Neuronal stem cell (in vitro differentiated cells): ENCODE data around the gene UBE4B.
A peak's percentile ranks its signal among the peaks of the same experiment; 100 is the strongest.

Source experiments
- DNase-seq: peaks from one replicate; pipeline ENCODE4 v3.0.0-alpha.2; 2013; ENCODE audit warnings: low spot score
- H2AFZ ChIP-seq: one replicate; pipeline ENCODE4 v1.6.1; 2013; ENCODE audit warnings: mild to moderate bottlenecking, low read length, inconsistent platforms
- H2AK5ac ChIP-seq: 2 replicates; pipeline ENCODE4 v1.6.1; 2013; ENCODE audit warnings: low read depth, mild to moderate bottlenecking, inconsistent platforms, low read length, moderate library complexity, mixed read lengths
- H2BK120ac ChIP-seq: 2 replicates; pipeline ENCODE4 v1.6.1; 2013; ENCODE audit warnings: low read depth, mild to moderate bottlenecking, inconsistent platforms, low read length, moderate library complexity, mixed read lengths
- H2BK12ac ChIP-seq: one replicate; pipeline ENCODE4 v1.6.1; 2013; ENCODE audit warnings: low read length, inconsistent platforms
- H2BK15ac ChIP-seq: 2 replicates; pipeline ENCODE4 v1.6.1; 2013; ENCODE audit warnings: mild to moderate bottlenecking, low read length, inconsistent platforms, mixed read lengths
- H2BK5ac ChIP-seq: one replicate; pipeline ENCODE4 v1.6.1; 2013; ENCODE audit warnings: inconsistent platforms, mild to moderate bottlenecking, low read length, moderate library complexity
- H3K14ac ChIP-seq: one replicate; pipeline ENCODE4 v1.6.1; 2013; ENCODE audit warnings: low read length, inconsistent platforms
- H3K18ac ChIP-seq: 2 replicates; pipeline ENCODE4 v1.6.1; 2013; ENCODE audit warnings: low read length, inconsistent platforms
- H3K23ac ChIP-seq: 2 replicates; pipeline ENCODE4 v1.6.1; 2013; ENCODE audit warnings: low read depth, mild to moderate bottlenecking, mixed read lengths, low read length, inconsistent platforms; ENCODE audit not compliant: poor library complexity
- H3K27ac ChIP-seq: replicated peaks from 3 replicates; pipeline ENCODE4 v1.5.1; 2013; ENCODE audit warnings: low read length, inconsistent platforms
- H3K27me3 ChIP-seq, 3 experiments: 2 replicates each; pipeline ENCODE4 v1.6.1; 2013; ENCODE audit warnings: low read length in 3 of 3, mild to moderate bottlenecking in 2 of 3, inconsistent platforms in 1 of 3, low read depth in 1 of 3, mixed read lengths in 1 of 3, moderate library complexity in 1 of 3; ENCODE audit not compliant: control insufficient read depth in 3 of 3, insufficient read depth in 3 of 3
- H3K36me3 ChIP-seq, 2 donors: replicated peaks in 1 of 2; 2 replicates each; pipeline ENCODE4 v1.6.1; 2013; ENCODE audit warnings: low read length in 2 of 2; ENCODE audit not compliant: control insufficient read depth in 2 of 2, insufficient read depth in 2 of 2
- H3K4ac ChIP-seq: 2 replicates; pipeline ENCODE4 v1.6.1; 2013; ENCODE audit warnings: inconsistent platforms, mild to moderate bottlenecking, low read length, moderate library complexity
- H3K4me1 ChIP-seq, 2 donors: 1 replicate in 1 of 2; 2 replicates in 1 of 2; pipeline ENCODE4 v1.6.1; 2013; ENCODE audit warnings: low read length in 2 of 2, low read depth in 1 of 2; ENCODE audit not compliant: control insufficient read depth in 2 of 2, insufficient read depth in 1 of 2
- H3K4me2 ChIP-seq: one replicate; pipeline ENCODE4 v1.6.1; 2013; ENCODE audit warnings: mild to moderate bottlenecking, low read length, inconsistent platforms; ENCODE audit not compliant: insufficient read depth, poor library complexity, severe bottlenecking
- H3K4me3 ChIP-seq, 2 donors: 2 replicates each; pipeline ENCODE4 v1.5.1; 2013; ENCODE audit warnings: low read length in 2 of 2, mild to moderate bottlenecking in 2 of 2, inconsistent platforms in 1 of 2, moderate library complexity in 1 of 2
- H3K79me1 ChIP-seq: one replicate; pipeline ENCODE4 v1.6.1; 2013; ENCODE audit warnings: low read depth, mild to moderate bottlenecking, inconsistent platforms, low read length, moderate library complexity
- H3K9ac ChIP-seq: one replicate; pipeline ENCODE4 v1.6.1; 2013; ENCODE audit warnings: mild to moderate bottlenecking, low read depth, low read length, inconsistent platforms; ENCODE audit not compliant: poor library complexity
- H3K9me3 ChIP-seq, 2 donors: replicated peaks in 1 of 2; 2 replicates each; pipeline versions ENCODE3 to v1.6.1; 2013; ENCODE audit warnings: low read length in 2 of 2, mild to moderate bottlenecking in 2 of 2, inconsistent platforms in 1 of 2, low read depth in 1 of 2, mixed read lengths in 1 of 2, moderate library complexity in 1 of 2; ENCODE audit not compliant: control insufficient read depth in 2 of 2, insufficient read depth in 1 of 2
- H4K8ac ChIP-seq: one replicate; pipeline ENCODE4 v1.6.1; 2013; ENCODE audit warnings: low read depth, mild to moderate bottlenecking, inconsistent platforms, low read length, moderate library complexity
- H4K91ac ChIP-seq: one replicate; pipeline ENCODE4 v1.6.1; 2013; ENCODE audit warnings: low read length, low read depth, mild to moderate bottlenecking, inconsistent platforms; ENCODE audit not compliant: poor library complexity
- WGBS, 2 donors: extraction: QIAGEN DNeasy Blood & Tissue Kit; methylation state at CpG; one replicate each; pipeline ENCODE4 v1.1.7; 2013; ENCODE audit warnings: missing lambda C conversion rate in 2 of 2, mixed read lengths in 1 of 2; ENCODE audit not compliant: insufficient read length in 2 of 2, insufficient replicate concordance in 1 of 2; ENCODE audit errors: extremely low coverage in 2 of 2; 5-methylcytosine and 5-hydroxymethylcytosine counted together

UBE4B gene

DNA sequence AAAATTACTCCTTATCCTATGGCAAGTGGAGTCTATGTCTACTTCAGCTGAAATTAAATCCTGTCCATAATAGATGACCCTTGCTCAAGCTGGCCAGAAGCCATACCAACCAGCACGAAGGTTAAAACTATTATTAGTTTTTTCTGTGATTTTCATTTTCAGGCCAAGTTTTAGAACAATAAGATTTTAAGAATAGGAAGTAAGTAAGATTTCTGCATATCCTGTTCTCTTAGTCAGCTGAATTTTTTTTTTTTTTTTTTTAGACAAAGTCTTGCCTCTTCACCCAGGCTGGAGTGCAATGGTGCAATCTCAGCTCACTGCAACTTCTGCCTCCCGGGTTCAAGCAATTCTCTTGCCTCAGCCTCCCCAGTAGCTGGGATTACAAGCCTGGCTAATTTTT is 41.8 kb upstream of the UBE4B start:
- Histone ChIP-seq H2BK15ac (no peak overlapping the region), H3K36me3 (no peaks in the 10 kb centered on the region), H3K27ac (no peak overlapping the region), H3K9ac (no peak overlapping the region), H3K4ac (no peak overlapping the region), H3K4me3 (no peak overlapping the region), H2AK5ac (no peak overlapping the region), H2BK12ac (no peak overlapping the region), H3K14ac (no peak overlapping the region), H3K4me2 (no peak overlapping the region), H2BK120ac (no peak overlapping the region), H3K18ac (no peak overlapping the region), H3K23ac (no peak overlapping the region), H3K27me3 (peaks cover 0 to 3% (median 0%) of the 10 kb centered on the region in 3 experiments), H3K4me1 (no peaks in the 10 kb centered on the region), H2AFZ (no peak overlapping the region), H4K91ac (no peak overlapping the region), H2BK5ac (no peak overlapping the region), H3K79me1 (no peaks in the 10 kb centered on the region), H3K9me3 (no peaks in the 10 kb centered on the region), H4K8ac (no peak overlapping the region)
- DNase-seq: no peak
- no CpG with 5 or more reads among the region's 2 CpGs for WGBS, 2 donors

DNA sequence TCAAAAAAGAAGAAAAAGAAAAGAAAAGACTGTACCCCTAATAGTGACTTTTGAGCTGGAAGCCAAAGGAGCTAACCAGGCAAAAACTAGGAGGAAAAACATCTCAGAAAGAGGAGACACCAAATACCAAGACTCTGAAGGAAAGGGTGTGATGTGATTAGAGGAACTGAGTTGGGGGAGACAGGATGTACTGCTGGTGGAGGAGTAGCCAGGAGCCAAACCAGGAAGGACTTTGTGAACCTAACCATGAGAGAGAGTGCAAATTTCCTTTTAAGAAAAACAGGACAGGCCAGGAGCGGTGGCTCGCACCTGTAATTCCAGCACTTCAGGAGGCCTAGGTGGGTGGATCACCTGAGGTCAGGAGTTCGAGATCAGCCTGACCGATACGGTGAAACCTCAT is 39.8 kb upstream of the UBE4B start:
- no peaks in the 10 kb centered on the region for H3K4me1 ChIP-seq
- no peak overlapping the region for H3K18ac ChIP-seq
- no peak overlapping the region for H3K4me2 ChIP-seq
- no peak overlapping the region for H3K4me3 ChIP-seq
- no peak overlapping the region for H2BK120ac ChIP-seq
- H3K27ac ChIP-seq: no peak overlapping the region
- H4K91ac ChIP-seq: no peak overlapping the region
- WGBS, 2 donors: no CpG with 5 or more reads among the region's 5 CpGs
- no peak overlapping the region for H2AK5ac ChIP-seq
- H3K23ac ChIP-seq: no peak overlapping the region
- no peaks in the 10 kb centered on the region for H3K9me3 ChIP-seq
- peaks cover 9 to 19% (median 17%) of the 10 kb centered on the region in 3 experiments for H3K27me3 ChIP-seq
- H3K79me1 ChIP-seq: no peaks in the 10 kb centered on the region
- H2AFZ ChIP-seq: no peak overlapping the region
- H3K9ac ChIP-seq: no peak overlapping the region
- no peak overlapping the region for H2BK5ac ChIP-seq
- H3K36me3 ChIP-seq: no peaks in the 10 kb centered on the region
- no peak overlapping the region for H2BK12ac ChIP-seq
- no peak overlapping the region for H2BK15ac ChIP-seq
- no peak overlapping the region for H3K14ac ChIP-seq
- no peak overlapping the region for H3K4ac ChIP-seq
- DNase-seq: no peak
- H4K8ac ChIP-seq: no peak overlapping the region

- Histone ChIP-seq H3K4me2 (no peak overlapping the region), H2AFZ (no peak overlapping the region), H3K79me1 (no peaks in the 10 kb centered on the region), H3K4ac (no peak overlapping the region), H3K4me3 (no peak overlapping the region), H2BK15ac (no peak overlapping the region), H2BK12ac (no peak overlapping the region), H4K91ac (no peak overlapping the region), H2BK5ac (no peak overlapping the region), H3K27me3 (peaks cover 9 to 25% (median 23%) of the 10 kb centered on the region in 3 experiments), H3K4me1 (no peaks in the 10 kb centered on the region), H2AK5ac (no peak overlapping the region), H3K9me3 (peaks cover 0 to 1% of the 10 kb centered on the region in 2 donors), H3K18ac (no peak overlapping the region), H3K14ac (no peak overlapping the region), H3K9ac (no peak overlapping the region), H2BK120ac (no peak overlapping the region), H3K27ac (no peak overlapping the region), H4K8ac (no peak overlapping the region), H3K36me3 (no peaks in the 10 kb centered on the region), H3K23ac (no peak overlapping the region)
- DNase-seq: no peak
- WGBS, 2 donors: no CpG with 5 or more reads among the region's 7 CpGs
Observed at GRCh38 chr1:9993561-9994075, 39.1 kb upstream of the UBE4B start.

GRCh38 chr1:9996624-9997582 is 35.9 kb upstream of the UBE4B start, which contains the start of gene RBP7:
Gene RBP7, plus strand, starts transcription at chr1:9997228. Its CDS starts 31 bp downstream, at chr1:9997259.
- Histone ChIP-seq H3K27me3 (peaks cover 9 to 33% (median 27%) of the 10 kb centered on the region in 3 experiments), H3K18ac (peak within 1 kb of the TSS; percentile 76), H3K36me3 (no peaks in the 10 kb centered on the region), H2AFZ (peak within 1 kb of the TSS; percentile 88), H3K23ac (peak within 1 kb of the TSS; percentile 95), H3K9me3 (peaks cover 0 to 5% of the 10 kb centered on the region in 2 donors), H2BK15ac (no peak within 1 kb of the TSS), H3K4ac (no peak within 1 kb of the TSS), H3K27ac (no peak within 1 kb of the TSS), H2BK120ac (no peak within 1 kb of the TSS), H3K4me3 (peak within 1 kb of the TSS; percentile 23 to 77), H2BK5ac (no peak within 1 kb of the TSS), H2AK5ac (peak within 1 kb of the TSS; percentile 70), H3K4me2 (peak within 1 kb of the TSS; percentile 66), H4K91ac (no peak within 1 kb of the TSS), H3K9ac (peak within 1 kb of the TSS; percentile 63), H3K14ac (no peak within 1 kb of the TSS), H3K79me1 (no peaks in the 10 kb centered on the region), H3K4me1 (no peaks in the 10 kb centered on the region), H2BK12ac (no peak within 1 kb of the TSS), H4K8ac (no peak within 1 kb of the TSS)
- peak; percentile 14 for DNase-seq
- WGBS, 2 donors: no CpG with 5 or more reads among the region's 71 CpGs
